NB4 (cell line): ENCODE measurements around the gene PPAT.

ENCODE experiments used
- DNase-seq: peaks from one replicate; pipeline ENCODE4 v3.0.0; 2010; ENCODE audit warnings: low read depth
- H3K4me3 ChIP-seq: one replicate; pipeline ENCODE4 v1.5.1; 2011; ENCODE audit warnings: mild to moderate bottlenecking, low read depth, low read length, moderate library complexity
- MAX ChIP-seq: IDR thresholded peaks from 2 replicates; pipeline ENCODE4 v1.6.1; 2011; ENCODE audit warnings: low read depth, low read length
- MYC ChIP-seq: IDR thresholded peaks from 2 replicates; pipeline ENCODE4 v1.6.1; 2011; ENCODE audit warnings: low read depth, low read length
- POLR2A ChIP-seq: IDR thresholded peaks from 2 replicates; pipeline ENCODE4 v1.6.1; 2011; ENCODE audit warnings: mild to moderate bottlenecking; ENCODE audit not compliant: insufficient read length; ENCODE audit errors: extremely low read depth
- TF ChIP-seq, protein P1 (sequence below): IDR thresholded peaks from one replicate; pipeline ENCODE4 v1.5.1; 2012; ENCODE audit warnings: low read depth, low read length

Gene PPAT

DNA sequence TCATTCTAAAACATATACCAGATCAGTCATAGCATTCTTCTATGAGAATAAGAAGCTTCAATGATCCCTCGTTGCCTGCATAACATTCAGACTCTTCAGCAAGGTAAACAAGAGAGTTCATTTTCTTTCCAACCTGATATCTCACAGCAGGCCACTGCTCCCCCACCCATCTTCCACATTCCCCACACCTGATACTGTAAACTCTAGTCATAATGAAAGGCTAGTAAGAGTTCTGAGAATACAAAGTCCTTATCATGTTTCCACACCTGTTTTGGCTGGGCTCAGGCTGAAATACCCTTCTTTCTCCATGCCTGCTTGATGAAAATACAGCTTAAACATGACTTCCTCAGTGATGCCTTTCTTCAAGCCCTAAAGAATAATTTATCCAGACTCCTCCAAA, 45.9 kb downstream of the PPAT start:
- no peak for TF ChIP-seq MYC
- TF ChIP-seq, protein P1, sequence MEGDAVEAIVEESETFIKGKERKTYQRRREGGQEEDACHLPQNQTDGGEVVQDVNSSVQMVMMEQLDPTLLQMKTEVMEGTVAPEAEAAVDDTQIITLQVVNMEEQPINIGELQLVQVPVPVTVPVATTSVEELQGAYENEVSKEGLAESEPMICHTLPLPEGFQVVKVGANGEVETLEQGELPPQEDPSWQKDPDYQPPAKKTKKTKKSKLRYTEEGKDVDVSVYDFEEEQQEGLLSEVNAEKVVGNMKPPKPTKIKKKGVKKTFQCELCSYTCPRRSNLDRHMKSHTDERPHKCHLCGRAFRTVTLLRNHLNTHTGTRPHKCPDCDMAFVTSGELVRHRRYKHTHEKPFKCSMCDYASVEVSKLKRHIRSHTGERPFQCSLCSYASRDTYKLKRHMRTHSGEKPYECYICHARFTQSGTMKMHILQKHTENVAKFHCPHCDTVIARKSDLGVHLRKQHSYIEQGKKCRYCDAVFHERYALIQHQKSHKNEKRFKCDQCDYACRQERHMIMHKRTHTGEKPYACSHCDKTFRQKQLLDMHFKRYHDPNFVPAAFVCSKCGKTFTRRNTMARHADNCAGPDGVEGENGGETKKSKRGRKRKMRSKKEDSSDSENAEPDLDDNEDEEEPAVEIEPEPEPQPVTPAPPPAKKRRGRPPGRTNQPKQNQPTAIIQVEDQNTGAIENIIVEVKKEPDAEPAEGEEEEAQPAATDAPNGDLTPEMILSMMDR: no peak
- TF ChIP-seq POLR2A: no peak
- TF ChIP-seq MAX: no peak
- DNase-seq: no peak
- peak overlapping the region; percentile 82 for H3K4me3 ChIP-seq

DNA sequence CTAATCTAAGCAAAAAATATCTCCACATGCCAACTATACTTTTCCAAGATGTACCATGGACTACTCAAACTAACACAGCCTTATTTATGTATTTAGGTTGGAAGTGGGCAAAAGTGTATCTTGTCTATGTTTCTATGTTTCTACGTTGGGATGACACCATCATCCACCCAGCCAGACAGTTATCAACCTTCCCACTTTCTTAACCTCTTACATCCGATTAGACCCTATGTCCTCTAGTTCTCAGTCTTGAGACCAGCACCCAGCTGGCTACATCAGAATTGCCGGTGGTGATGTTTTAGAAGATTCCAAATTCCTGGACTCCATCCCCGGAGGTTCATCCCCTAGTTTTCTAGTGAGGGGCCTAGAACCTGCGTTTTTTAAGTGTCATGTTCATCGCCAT, 47.1 kb downstream of the PPAT start:
- H3K4me3 ChIP-seq: peak overlapping the region; percentile 82
- TF ChIP-seq, protein P1: no peak
- TF ChIP-seq MAX (no peak), POLR2A (no peak), MYC (no peak)
- DNase-seq: peak; percentile 40

DNA sequence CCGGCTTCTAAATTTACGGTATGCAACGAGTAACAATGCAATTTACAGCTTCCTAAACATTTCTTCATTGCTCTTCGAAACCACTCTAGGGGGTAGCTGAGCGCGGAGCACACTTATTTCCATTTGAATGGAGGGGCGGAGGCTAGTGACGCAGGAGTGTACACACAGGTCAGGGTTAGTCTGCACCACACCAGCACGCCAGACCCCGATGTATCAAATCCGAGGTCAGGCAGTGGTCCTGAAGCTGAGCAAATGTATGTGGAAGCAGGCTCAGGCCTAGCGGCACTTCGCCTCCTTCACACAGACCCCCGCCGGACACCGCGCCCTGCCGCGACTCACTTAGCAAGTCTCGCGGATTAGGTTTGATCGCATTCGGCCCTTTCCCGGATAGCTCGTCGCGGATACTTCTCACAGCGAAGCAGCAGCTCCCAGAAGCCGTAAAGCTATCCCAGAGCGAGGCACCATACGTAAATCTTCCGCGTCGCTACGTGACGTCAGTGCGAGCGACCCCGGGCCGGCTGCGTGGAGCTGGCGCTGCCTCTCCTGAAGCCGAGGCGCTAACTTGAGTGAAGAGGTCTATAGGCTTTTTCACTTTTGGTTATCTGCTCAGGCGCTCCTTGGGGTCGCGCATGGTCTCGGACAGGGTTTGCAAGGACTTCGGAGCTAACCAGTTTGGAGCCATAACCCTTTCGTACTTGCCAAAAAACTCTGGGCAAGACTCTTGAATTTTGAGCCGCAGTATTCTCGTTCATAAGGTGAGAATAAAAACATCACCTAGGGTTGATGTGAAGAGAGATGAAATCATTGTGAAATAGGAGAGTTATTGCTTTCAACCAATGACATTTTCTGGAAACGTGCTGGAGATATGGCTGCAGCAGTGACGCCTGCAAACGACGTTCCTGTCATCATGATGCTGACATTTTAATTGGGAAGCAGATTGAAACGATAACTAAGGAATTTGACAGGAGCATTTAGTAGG, 48.1 kb downstream of the PPAT start, which contains the start of gene AASDH:
AASDH (minus strand) TSS at position 469 of the 979 bp plus-strand sequence. CDS start 3,192 bp downstream, outside the sequence.
- TF ChIP-seq MAX: peak; percentile 71; the same call in 1 of the 2 replicates
- TF ChIP-seq, protein P1: no peak
- TF ChIP-seq MYC: peak; percentile 89
- TF ChIP-seq POLR2A: peak; percentile 96
- peak within 1 kb of the TSS; percentile 82 for H3K4me3 ChIP-seq
- DNase-seq: peak; percentile 97

DNA sequence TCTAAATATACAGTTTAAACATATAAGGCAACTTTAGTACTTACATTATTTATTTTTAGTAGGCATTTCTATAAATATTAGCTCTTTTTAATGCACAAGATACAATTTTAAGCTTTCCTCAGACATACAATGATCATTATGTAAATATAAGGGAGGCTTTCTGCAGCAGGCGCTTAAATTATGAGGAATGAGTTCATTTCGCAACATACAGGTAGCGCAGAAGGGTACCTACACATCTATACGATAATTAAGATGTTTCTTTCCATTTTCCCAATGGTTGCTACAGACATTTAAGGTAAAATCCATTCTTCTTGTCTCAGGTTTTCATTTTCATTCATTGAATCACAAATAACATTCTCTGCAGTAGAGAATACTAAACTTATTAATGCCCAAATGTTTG, 49.3 kb downstream of the PPAT start:
- TF ChIP-seq MYC (no peak), MAX (no peak), POLR2A (no peak)
- TF ChIP-seq, protein P1: no peak

DNA sequence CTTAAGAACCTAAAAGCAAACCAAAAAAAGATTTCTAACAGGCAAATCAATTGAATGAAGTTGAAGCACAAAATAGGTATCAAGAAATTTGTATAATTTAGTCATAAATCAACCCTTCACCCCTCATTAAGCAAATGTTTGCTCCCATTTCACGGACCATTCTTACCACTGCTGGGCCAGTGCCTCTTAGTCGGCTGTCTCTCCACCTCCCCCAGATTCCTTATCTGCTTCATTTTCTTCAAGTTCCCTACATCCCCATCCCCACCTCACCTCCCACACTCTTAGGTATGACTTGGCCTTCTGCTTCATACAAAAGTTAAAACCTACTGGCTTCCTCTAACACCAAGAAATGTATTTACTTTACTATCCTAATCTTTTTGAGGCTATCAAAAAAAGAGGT, 60.0 kb downstream of the PPAT start:
- no peak overlapping the region for H3K4me3 ChIP-seq
- TF ChIP-seq, protein P1: no peak
- no peak for TF ChIP-seq MAX
- no peak for TF ChIP-seq MYC
- no peak for DNase-seq

More for the DNA sequence above, 49.3 kb downstream of the PPAT start:
- peak overlapping the region; percentile 65 for H3K4me3 ChIP-seq
- DNase-seq: no peak
